HG02840 (cell line): ENCODE data around the gene CDT1.

Experiments
- ATAC-seq: cut with Tn5 transposase; IDR thresholded peaks from one replicate; pipeline ENCODE4 v1.9.1; 2021; ENCODE audit warnings: mild to moderate bottlenecking, moderate library complexity, moderate number of reproducible peaks; ENCODE audit not compliant: unreplicated experiment, low FRiP score

The CDT1 gene

GRCh38 chr16:88854306-88855111 is 50.9 kb downstream of the CDT1 start:
- ATAC-seq: no peak

- ATAC-seq: no peak
Measured at GRCh38 chr16:88855176-88855575, 51.6 kb downstream of the CDT1 start.

- no peak for ATAC-seq
Measured at GRCh38 chr16:88855736-88856121, 52.1 kb downstream of the CDT1 start.

GRCh38 chr16:88856122-88856827 is 52.7 kb downstream of the CDT1 start:
- no peak for ATAC-seq

- peak; percentile 84 for ATAC-seq
Measured at GRCh38 chr16:88856828-88857727, 53.5 kb downstream of the CDT1 start, which contains the start of the genes GALNS and TRAPPC2L. Gene GALNS (minus strand): TSS chr16:88856947. CDS start chr16:88856877, 70 bp downstream. Gene TRAPPC2L (plus strand): TSS chr16:88857127. CDS start chr16:88857151, 24 bp downstream.

- no peak for ATAC-seq
Measured at GRCh38 chr16:88857728-88858339, 54.2 kb downstream of the CDT1 start.
